HG03135 (cell line): ENCODE measurements around the gene NAA15.
A peak's percentile ranks its signal among the peaks of the same experiment; 100 is the strongest.
"Not testable (repeated sequence)": the region's sequence is repeated elsewhere in the genome, so short reads cannot be mapped to it uniquely, and the experiment has no call there.

Experiments
- ATAC-seq: cut with Tn5 transposase; IDR thresholded peaks from one replicate; pipeline ENCODE4 v1.9.1; 2021; ENCODE audit warnings: mild to moderate bottlenecking, moderate library complexity; ENCODE audit not compliant: unreplicated experiment

The NAA15 gene

DNA sequence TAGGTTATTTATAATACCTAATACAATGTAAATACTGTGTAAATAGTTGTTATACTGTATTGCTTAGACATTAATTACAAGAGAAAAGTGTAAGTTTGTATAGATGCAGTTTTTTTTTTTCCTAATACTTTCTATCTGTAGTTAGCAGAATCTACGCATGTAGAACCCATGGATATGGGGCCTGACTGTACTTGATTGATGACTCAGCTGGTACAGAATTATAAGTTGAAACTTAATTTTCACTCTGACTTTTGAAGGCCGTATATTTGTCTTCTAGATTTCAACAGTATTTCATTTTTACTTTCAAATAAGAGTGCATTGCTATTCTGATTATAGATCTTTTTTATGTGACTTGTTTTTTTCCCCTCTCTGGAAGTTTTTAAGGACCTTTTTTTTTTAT is 31.7 kb downstream of the NAA15 start:
- ATAC-seq, result no peak

- no peak for ATAC-seq
These were observed 36.3 kb downstream of the NAA15 start for GRCh38 chr4:139337612-139338011.

DNA sequence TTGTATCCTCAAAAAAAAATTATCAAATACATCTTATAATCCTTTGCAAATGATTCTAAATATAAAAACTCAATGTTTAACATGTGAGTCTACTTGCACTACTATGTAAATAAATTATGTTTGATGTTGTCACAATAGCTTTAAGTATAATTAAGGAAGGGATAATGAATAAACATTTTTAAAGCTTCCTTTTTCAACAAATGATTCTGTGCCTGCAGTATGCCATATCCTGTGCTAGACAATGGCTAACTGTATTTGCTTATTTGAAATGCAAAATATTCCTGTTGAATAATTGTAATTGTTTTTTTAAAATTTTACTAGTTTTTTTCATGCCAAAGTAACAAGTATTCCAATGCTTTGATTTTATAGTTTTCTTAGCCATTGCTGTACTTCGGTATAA is 60.0 kb downstream of the NAA15 start:
- ATAC-seq, result no peak

- ATAC-seq, result no peak
These were observed 66.3 kb downstream of the NAA15 start for GRCh38 chr4:139367421-139368090.

DNA sequence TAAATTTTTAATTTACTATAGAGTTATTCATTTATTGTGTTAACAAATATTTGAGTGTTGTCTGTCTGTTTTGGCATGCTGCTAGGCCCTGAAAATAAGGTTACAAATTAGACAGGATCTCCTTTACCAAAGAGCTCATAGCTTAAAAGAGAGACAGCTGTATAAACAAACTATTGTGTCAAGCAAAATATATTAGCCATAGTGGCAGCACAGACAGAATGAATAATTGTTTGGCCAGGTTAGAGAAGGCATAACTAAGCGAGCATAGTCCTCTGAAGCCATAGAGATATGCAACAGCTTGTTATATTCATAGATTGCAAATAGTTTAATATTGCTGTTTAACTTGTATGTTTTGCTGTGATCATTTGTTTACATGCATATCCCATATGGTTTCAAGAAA is 67.7 kb downstream of the NAA15 start:
- ATAC-seq, result no peak

DNA sequence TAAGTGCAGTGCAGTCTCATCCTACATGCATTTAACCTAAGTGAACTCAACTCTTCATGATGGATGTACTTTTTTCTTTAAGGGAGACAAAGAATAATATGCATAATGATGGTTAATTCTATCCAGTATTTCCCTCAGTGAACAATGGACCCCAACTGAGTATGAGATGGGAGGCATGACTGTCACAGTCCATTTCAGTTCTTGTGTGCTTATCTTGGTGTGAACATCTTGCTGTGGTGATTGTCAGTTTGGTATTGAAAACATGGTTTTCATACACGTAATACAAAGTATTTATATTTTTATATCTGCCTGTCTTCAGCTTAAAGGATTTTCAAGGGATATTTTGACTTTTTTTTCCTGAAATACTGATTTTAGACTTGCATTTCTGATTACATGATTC is 72.9 kb downstream of the NAA15 start:
- no peak for ATAC-seq

DNA sequence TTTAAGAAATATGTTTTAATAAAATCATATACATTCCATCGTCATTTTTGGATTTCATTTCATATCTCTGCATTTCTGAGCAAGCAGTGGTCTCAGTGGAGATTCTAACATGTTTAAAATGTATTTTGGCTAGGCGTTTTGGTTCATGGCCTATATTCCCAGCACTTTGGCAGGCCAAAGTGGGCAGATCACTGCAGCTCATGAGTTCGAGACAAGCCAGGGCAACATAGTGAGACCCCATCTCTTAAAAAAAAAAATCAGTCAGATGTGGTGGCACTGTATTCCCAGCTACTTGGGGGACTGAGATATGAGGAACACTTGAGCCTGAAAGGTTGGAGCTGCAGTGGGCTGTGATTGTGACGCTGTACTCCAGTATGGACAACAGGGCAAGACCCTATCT is 85.1 kb downstream of the NAA15 start:
- no peak for ATAC-seq

- ATAC-seq, result no peak
These were observed 87.8 kb downstream of the NAA15 start for GRCh38 chr4:139389102-139389501.

DNA sequence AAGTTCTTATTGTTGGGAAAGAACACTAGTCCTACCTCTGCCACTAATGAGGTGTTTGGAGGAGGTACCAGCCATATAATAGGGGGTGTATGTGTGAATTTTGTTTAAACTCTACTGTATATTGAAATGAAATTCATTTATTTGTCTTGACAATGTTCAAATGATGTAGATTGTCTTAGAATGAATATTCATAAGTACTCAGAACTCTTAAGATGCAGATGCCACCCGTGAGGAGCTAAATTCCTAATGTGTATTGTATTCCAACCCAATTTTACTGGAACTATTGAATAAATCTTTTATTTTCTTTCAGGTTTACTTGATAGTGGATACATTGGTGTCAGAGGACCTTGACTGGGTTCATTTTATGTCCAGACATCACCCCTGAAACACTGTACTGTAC is 88.7 kb downstream of the NAA15 start:
- no peak for ATAC-seq

DNA sequence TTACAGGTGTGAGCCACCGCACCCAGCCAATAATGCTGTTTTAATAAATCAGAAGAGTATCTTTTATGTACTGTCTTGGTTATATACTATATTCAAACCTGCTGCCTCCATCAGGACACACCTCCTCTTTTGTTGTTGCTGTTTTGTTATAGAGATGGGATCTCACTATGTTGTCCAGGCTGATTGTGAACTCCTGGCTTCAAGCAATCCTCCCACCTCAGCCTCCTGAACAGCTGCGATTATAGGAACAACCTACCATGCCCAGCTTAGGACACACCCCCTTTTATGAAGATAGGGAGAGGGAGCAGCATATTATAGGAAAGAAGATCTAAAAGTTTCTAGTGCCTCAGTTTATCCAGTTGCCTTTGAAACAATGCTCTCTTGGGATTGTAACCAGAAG is 90.4 kb downstream of the NAA15 start:
- no peak for ATAC-seq

- ATAC-seq, result no peak
These were observed 91.5 kb downstream of the NAA15 start for GRCh38 chr4:139392797-139393196.

DNA sequence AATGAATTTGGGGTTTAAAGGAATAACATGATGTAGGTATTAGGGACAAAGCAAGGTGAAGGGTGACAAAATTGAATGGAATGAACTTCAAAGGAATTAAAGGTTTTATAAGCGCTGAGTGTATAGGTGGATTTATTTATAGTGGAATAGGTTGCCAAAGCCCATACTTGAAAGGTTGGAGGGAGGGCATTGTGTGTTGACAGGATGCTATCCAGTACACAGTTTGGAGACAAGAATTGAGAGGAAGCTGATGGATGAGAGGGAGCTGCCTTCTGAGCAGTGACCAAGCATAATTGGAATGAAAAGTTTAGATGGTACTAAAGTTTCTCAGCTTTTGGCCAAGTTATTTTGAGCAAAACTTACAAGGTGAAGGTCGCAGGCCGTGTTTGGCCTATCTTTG is 100.1 kb downstream of the NAA15 start:
- ATAC-seq, result no peak

DNA sequence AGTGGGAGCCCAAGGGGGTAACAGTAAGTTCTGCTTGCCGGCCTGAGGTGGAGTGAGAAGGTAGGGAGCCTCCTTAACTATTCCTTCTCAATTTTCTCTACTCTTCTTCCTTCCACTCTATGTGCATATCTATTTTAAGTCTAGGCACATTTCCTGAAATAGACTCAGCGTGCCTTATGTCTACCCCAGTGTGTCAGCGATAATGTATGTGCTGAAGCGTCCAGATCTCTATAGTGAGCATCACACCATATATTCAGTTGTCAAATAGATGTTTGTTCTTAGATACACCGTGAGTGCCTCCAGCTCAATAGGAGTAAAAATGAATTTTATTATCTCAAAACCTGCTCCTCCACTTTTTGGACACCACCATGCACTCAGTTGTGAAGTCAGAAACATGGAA is 101.1 kb downstream of the NAA15 start:
- ATAC-seq, result no peak

DNA sequence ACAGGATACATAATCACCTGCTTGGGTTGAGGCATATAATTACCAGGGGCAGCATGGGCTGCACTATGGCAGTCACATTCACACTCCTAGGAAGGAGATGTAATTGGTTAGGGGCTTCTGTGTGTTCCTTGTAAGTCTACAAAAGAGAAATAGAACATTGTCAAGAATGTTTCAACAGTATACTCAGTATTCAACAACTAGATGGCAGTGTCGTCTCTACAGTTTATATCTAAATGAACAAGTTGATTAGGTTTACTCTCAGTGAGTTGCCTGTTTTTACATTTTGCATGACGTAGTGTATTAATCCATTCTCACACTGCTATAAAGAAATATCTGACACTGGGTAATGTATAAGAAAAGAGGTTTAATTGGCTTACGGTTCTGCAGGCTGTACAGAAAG is 102.2 kb downstream of the NAA15 start:
- no peak for ATAC-seq

GRCh38 chr4:139410312-139410711 is 109.0 kb downstream of the NAA15 start:
- no peak for ATAC-seq

DNA sequence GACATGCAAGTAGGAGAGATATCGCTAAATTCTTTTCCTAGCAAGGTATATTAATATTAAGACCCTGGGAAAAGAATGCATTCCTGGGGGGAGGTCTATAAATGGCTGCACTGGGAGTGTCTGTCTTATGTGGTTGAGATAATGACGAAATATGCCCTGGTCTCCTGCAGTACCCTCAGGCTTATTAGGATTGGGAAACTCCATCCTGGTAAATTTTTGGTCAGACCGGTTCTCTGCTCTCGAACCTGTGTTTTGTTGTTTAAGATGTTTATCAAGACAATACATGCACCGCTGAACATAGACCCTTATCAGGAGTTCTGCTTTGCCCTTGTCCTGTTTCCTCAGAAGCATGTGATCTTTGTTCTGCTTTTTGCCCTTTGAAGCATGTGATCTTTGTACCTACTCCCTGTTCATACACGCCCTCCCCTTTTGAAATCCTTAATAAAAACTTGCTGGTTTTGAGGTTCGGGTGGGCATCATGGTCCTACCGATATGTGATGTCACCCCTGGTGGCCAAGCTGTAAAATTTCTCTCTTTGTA is 113.4 kb downstream of the NAA15 start:
- ATAC-seq, result not testable (repeated sequence)

- no peak for ATAC-seq
These were observed 114.9 kb downstream of the NAA15 start for GRCh38 chr4:139416073-139416673.

DNA sequence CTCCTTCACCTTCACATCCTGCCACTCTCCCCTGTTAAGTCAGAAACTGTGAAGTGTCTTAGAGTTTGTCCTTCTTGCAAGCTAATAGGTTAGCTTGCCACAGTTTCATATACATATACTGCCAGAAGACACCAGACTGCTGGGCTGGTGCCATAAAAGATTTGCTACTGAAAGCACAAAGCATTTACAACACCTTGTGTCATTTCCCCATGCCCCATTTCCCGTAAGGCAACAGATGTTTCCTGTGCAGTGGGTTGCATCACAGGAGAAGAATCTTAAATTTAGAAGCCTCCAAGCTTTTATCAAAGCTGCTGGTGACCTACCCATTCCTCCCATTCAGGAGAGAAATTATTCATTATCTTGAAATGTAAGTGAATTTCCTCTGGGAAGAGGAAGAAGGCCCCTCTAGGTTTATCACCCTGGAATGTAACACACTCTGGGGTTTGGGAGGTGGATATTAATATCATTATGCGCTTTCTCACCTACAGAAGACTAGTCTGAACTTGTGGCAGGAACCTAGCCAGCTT is 118.1 kb downstream of the NAA15 start:
- peak; percentile 81 for ATAC-seq

- no peak for ATAC-seq
These were observed 119.3 kb downstream of the NAA15 start for GRCh38 chr4:139420652-139421051.

- ATAC-seq, result no peak
These were observed 134.8 kb downstream of the NAA15 start for GRCh38 chr4:139436122-139436521.

DNA sequence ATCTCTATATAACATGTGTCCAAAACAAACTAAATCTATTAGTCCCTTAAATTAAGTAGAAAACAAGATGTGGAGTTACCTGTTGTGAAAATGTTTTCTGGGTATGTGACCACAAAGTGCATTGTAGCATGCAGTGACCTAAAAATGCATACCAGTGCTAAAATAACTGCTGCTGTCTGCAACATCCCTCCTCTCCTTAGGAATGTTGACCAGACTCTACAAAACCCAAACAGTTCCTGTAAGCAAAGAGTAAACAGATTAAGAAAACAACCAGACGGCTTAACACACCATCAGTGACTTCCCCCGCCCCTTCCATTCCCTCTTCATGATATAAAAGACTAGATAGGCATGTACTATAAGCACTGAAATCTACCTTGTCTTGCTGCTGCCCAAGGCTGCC is 136.8 kb downstream of the NAA15 start:
- no peak for ATAC-seq

DNA sequence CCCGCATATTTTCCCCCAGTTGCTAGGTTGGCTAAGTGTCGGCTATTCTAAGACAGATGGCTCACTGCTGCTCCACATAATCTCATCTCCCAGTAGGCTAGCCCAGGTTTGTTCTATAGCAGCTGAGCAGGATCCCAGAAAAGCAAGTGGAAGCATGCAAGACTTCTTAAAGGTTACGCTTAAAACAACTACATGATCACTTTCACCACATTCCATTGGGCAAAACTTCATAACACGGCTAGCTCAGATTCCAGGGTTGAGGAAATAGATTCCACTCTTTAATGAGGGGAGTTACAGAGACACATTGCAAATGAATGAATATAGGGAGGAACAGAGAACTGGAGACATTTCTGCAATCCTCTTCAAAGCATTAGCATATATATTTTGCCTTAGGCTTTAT is 139.7 kb downstream of the NAA15 start:
- ATAC-seq, result no peak
